CD14-positive monocyte (primary cell): ENCODE measurements around the gene GPX7. TPM values are rescaled to one million over a fixed set of nuclear protein-coding genes. Genes with fewer than 3 reads are reported as not detected.

Experiments used
- DNase-seq, 3 donors: peaks; one replicate each; pipeline ENCODE4 v3.0.0-alpha.2; 2011 to 2022
- H2AFZ ChIP-seq: 2 replicates; pipeline ENCODE4 v1.6.0; 2012; ENCODE audit warnings: mild to moderate bottlenecking, low read depth, low read length, inconsistent platforms; ENCODE audit not compliant: insufficient read depth, poor library complexity, severe bottlenecking
- H3K27ac ChIP-seq, 2 donors: 1 replicate in 1 of 2; 2 replicates in 1 of 2; pipeline ENCODE4 v1.5.1; 2012 to 2013; ENCODE audit warnings: low read length in 2 of 2, control low read depth in 1 of 2, inconsistent platforms in 1 of 2, low read depth in 1 of 2, mild to moderate bottlenecking in 1 of 2
- H3K27me3 ChIP-seq, 2 donors: one replicate each; pipeline versions ENCODE4 v1.6.0 to v1.6.1; 2011 to 2013; ENCODE audit warnings: low read length in 2 of 2; ENCODE audit not compliant: control insufficient read depth in 2 of 2, insufficient read depth in 2 of 2
- H3K36me3 ChIP-seq, 2 donors: replicated peaks in 1 of 2; 1 replicate in 1 of 2; 2 replicates in 1 of 2; pipeline versions ENCODE4 v1.5.1 to v1.6.1; 2012 to 2013; ENCODE audit warnings: low read length in 2 of 2, control low read depth in 1 of 2, inconsistent platforms in 1 of 2, mild to moderate bottlenecking in 1 of 2; ENCODE audit not compliant: insufficient read depth in 2 of 2, control insufficient read depth in 1 of 2
- H3K4me1 ChIP-seq, 2 donors: 1 replicate in 1 of 2; 2 replicates in 1 of 2; pipeline versions ENCODE4 v1.5.1 to v1.6.1; 2012 to 2013; ENCODE audit warnings: low read length in 2 of 2, control low read depth in 1 of 2, inconsistent platforms in 1 of 2, mild to moderate bottlenecking in 1 of 2, moderate library complexity in 1 of 2; ENCODE audit not compliant: insufficient read depth in 2 of 2, control insufficient read depth in 1 of 2
- H3K4me2 ChIP-seq: replicated peaks from 2 replicates; pipeline ENCODE3; 2012; ENCODE audit warnings: low read length, moderate library complexity, mild to moderate bottlenecking; ENCODE audit not compliant: poor library complexity, severe bottlenecking; ENCODE audit errors: extremely low read depth
- H3K4me3 ChIP-seq, 3 experiments: fragments of 200-600 bp in 1 of 3; sonication (generic) in 1 of 3; replicated peaks in 1 of 3; 1 replicate in 2 of 3; 2 replicates in 1 of 3; pipeline ENCODE4 v1.5.1; 2011 to 2013; ENCODE audit warnings: low read length in 3 of 3, mild to moderate bottlenecking in 3 of 3, control low read depth in 2 of 3, low read depth in 2 of 3, inconsistent platforms in 1 of 3, moderate library complexity in 1 of 3
- H3K79me2 ChIP-seq: 2 replicates; pipeline ENCODE4 v1.6.0; 2012; ENCODE audit warnings: mild to moderate bottlenecking, control low read depth, inconsistent platforms, low read length, moderate library complexity; ENCODE audit not compliant: insufficient read depth
- H3K9ac ChIP-seq: 2 replicates; pipeline ENCODE4 v1.6.0; 2017; ENCODE audit warnings: low read length, mild to moderate bottlenecking; ENCODE audit not compliant: insufficient read depth, poor library complexity, severe bottlenecking
- H3K9me3 ChIP-seq, 2 donors: replicated peaks in 1 of 2; 1 replicate in 1 of 2; 2 replicates in 1 of 2; pipeline versions ENCODE4 v1.5.1 to v1.6.1; 2012 to 2013; ENCODE audit warnings: low read length in 2 of 2, control low read depth in 1 of 2; ENCODE audit not compliant: control insufficient read depth in 1 of 2, insufficient read depth in 1 of 2
- H4K20me1 ChIP-seq: 2 replicates; pipeline ENCODE4 v1.6.0; 2012; ENCODE audit warnings: mild to moderate bottlenecking, low read length, control low read depth, moderate library complexity; ENCODE audit not compliant: insufficient read depth
- H3K27ac Mint-ChIP-seq, 7 donors: one replicate each; pipeline ENCODE4 v1.8.0; 2020; ENCODE audit warnings: mild to moderate bottlenecking in 7 of 7, mixed read lengths in 7 of 7, moderate library complexity in 6 of 7, inconsistent platforms in 2 of 7
- H3K27me3 Mint-ChIP-seq, 3 donors: one replicate each; pipeline ENCODE4 v1.8.0; 2021 to 2022; ENCODE audit warnings: low read depth in 3 of 3, mild to moderate bottlenecking in 3 of 3, mixed read lengths in 3 of 3, moderate library complexity in 3 of 3, inconsistent platforms in 1 of 3
- H3K36me3 Mint-ChIP-seq, 2 donors: one replicate each; pipeline ENCODE4 v1.8.0; 2020; ENCODE audit warnings: mixed read lengths in 2 of 2, inconsistent platforms in 1 of 2, mild to moderate bottlenecking in 1 of 2
- H3K4me1 Mint-ChIP-seq: one replicate; pipeline ENCODE4 v1.8.0; 2020; ENCODE audit warnings: mild to moderate bottlenecking, mixed read lengths
- H3K4me3 Mint-ChIP-seq, 2 donors: one replicate each; pipeline ENCODE4 v1.8.0; 2020; ENCODE audit warnings: mild to moderate bottlenecking in 2 of 2, mixed read lengths in 2 of 2, moderate library complexity in 1 of 2
- H3K9me3 Mint-ChIP-seq, 7 donors: one replicate each; pipeline ENCODE4 v1.8.0; 2020 to 2022; ENCODE audit warnings: mixed read lengths in 7 of 7, mild to moderate bottlenecking in 6 of 7, moderate library complexity in 6 of 7, inconsistent platforms in 2 of 7
- WGBS: methylation state at CpG from one replicate; pipeline ENCODE4 v1.1.5; 2013; ENCODE audit warnings: missing lambda C conversion rate; ENCODE audit not compliant: insufficient coverage; 5-methylcytosine and 5-hydroxymethylcytosine counted together
- intact Hi-C, 2 donors: fragments of 100-400 bp; cut with micrococcal nuclease; formaldehyde crosslinking; loops; one replicate each; pipeline versions ENCODE4 v1.15.0 to v1.15.1; 2023
- polyA plus RNA-seq, 3 donors: library from polyadenylated mRNA; depleted of rRNA in 1 of 3; unstranded in 2 of 3; stranded (reverse) in 1 of 3; fragments of 300-500 nt in 2 of 3; fragments of >200 nt in 1 of 3; fragmentation: Illumina TruSeq in 2 of 3; gene quantifications; 1 replicate in 2 of 3; 2 replicates in 1 of 3; pipeline ENCODE4 v1.2.3, GENCODE V29; 2012 to 2021
- TF ChIP-seq, protein P1 (sequence below): fragments of 200-600 bp; IDR thresholded peaks from one replicate; pipeline ENCODE4 v1.8.0; 2022; ENCODE audit warnings: antibody characterized with exemption, mild to moderate bottlenecking

The GPX7 gene
- polyA plus RNA-seq, 3 donors: 1.7 to 3.3 (median 2.9) TPM

DNA sequence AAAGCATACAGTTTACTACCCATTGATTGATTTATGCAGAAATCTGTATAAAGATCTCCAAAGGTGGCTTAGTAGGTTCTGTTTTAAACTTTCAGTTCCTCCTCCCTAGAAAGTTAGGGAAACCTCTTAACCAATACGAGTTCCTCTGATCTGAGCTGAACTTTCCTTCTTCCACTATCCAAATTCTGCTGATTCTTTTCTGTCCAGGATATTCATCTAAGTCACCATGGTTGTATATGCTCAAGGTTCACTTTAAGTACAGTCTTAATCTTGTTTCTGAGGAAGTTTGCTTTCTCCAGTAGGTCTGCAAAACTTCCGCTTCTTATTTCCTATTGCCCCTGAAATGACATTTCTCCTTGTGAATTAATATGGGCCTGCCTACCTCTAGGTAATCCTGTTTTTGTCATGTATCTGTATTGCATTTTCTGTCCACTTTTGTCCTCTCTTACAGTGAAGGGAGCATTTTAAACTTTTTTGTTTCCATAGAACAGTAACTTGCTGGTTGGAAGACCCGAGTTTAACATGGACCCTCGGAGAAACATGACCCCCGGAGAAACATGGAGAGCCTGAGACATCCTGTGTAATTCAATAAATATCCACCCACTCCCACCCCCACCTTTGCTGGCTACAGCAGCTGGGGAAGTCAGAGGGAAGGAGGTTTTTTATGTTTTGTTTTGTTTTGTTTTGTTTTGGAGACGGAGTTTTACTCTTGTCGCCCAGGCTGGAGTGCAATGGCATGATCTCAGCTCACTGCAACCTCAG is 32.5 kb upstream of the GPX7 start:
- H3K4me1 ChIP-seq: peaks cover 22 to 23% of the 10 kb centered on the region in 2 donors
- peak; percentile 31 to 65 (median 45) for DNase-seq
- H3K4me1 Mint-ChIP-seq: peaks cover 30% of the 10 kb centered on the region
- H3K9ac ChIP-seq: no peak overlapping the region
- intact Hi-C loops: no loop called here
- H3K4me3 Mint-ChIP-seq: peak overlapping the region in 1 of 2 donors; percentile 65
- H3K27me3 Mint-ChIP-seq: peaks cover 6 to 12% (median 10%) of the 10 kb centered on the region in 3 donors
- WGBS: 86% methylated on average over 2 of the region's 7 CpGs
- no peaks in the 10 kb centered on the region for H3K36me3 ChIP-seq
- H3K4me2 ChIP-seq: peak overlapping the region; percentile 52
- peak overlapping the region; percentile 11 to 74 (median 51) for H3K27ac Mint-ChIP-seq
- H3K9me3 Mint-ChIP-seq: peaks cover 0 to 11% (median 6%) of the 10 kb centered on the region in 7 donors
- H3K27me3 ChIP-seq: no peaks in the 10 kb centered on the region
- TF ChIP-seq, protein P1, sequence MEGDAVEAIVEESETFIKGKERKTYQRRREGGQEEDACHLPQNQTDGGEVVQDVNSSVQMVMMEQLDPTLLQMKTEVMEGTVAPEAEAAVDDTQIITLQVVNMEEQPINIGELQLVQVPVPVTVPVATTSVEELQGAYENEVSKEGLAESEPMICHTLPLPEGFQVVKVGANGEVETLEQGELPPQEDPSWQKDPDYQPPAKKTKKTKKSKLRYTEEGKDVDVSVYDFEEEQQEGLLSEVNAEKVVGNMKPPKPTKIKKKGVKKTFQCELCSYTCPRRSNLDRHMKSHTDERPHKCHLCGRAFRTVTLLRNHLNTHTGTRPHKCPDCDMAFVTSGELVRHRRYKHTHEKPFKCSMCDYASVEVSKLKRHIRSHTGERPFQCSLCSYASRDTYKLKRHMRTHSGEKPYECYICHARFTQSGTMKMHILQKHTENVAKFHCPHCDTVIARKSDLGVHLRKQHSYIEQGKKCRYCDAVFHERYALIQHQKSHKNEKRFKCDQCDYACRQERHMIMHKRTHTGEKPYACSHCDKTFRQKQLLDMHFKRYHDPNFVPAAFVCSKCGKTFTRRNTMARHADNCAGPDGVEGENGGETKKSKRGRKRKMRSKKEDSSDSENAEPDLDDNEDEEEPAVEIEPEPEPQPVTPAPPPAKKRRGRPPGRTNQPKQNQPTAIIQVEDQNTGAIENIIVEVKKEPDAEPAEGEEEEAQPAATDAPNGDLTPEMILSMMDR: no peak
- H4K20me1 ChIP-seq: no peaks in the 10 kb centered on the region
- peak overlapping the region in 1 of 2 donors; percentile 9 for H3K27ac ChIP-seq
- no peak overlapping the region for H2AFZ ChIP-seq
- no peaks in the 10 kb centered on the region for H3K36me3 Mint-ChIP-seq
- no peaks in the 10 kb centered on the region for H3K79me2 ChIP-seq
- no peaks in the 10 kb centered on the region for H3K9me3 ChIP-seq
- peak overlapping the region in 1 of 3 experiments; percentile 30 for H3K4me3 ChIP-seq

- Mint-ChIP-seq H3K36me3 (no peaks in the 10 kb centered on the region), H3K27ac (no peak overlapping the region), H3K27me3 (peaks cover 6 to 14% (median 11%) of the 10 kb centered on the region in 3 donors), H3K4me3 (no peak overlapping the region), H3K4me1 (peaks cover 30% of the 10 kb centered on the region), H3K9me3 (peaks cover 0 to 7% (median 5%) of the 10 kb centered on the region in 7 donors)
- Histone ChIP-seq H3K9ac (no peak overlapping the region), H3K79me2 (no peaks in the 10 kb centered on the region), H3K27ac (no peak overlapping the region), H3K4me1 (peaks cover 22 to 23% of the 10 kb centered on the region in 2 donors), H3K36me3 (no peaks in the 10 kb centered on the region), H3K9me3 (no peaks in the 10 kb centered on the region), H2AFZ (no peak overlapping the region), H3K27me3 (no peaks in the 10 kb centered on the region), H3K4me2 (no peak overlapping the region), H3K4me3 (no peak overlapping the region), H4K20me1 (no peaks in the 10 kb centered on the region)
- DNase-seq: peak in 2 of 3 donors; percentile 32 to 37
- TF ChIP-seq, protein P1: no peak
- intact Hi-C loops: no loop called here
- WGBS: no CpG with 5 or more reads among the region's 1 CpG
These were observed 30.4 kb upstream of the GPX7 start for GRCh38 chr1:52571783-52572182.
